ENCODE measurements around the gene PSME2.

GRCh38 chr14:24177041-24177825 lies 30.8 kb upstream of the PSME2 start:
- TF ChIP-seq CTCF (conservative IDR thresholded peaks at IDR 0.05) (no peak), ZFX (IDR thresholded peaks at IDR 0.05) (no peak)
